Chondrocyte (in vitro differentiated cells): Measurements from ENCODE around the gene HIP1R. TPM values are rescaled to one million over a fixed set of nuclear protein-coding genes. Genes with fewer than 3 reads are reported as not detected.

ENCODE experiments used
- DNase-seq: peaks from one replicate; pipeline ENCODE4 v3.0.0; 2021; ENCODE audit warnings: mixed read lengths, low spot score
- H3K27ac Mint-ChIP-seq: one replicate; pipeline ENCODE4 v1.8.0; 2021; ENCODE audit warnings: mild to moderate bottlenecking, moderate library complexity, mixed read lengths; ENCODE audit not compliant: unreplicated experiment
- H3K27me3 Mint-ChIP-seq: 2 replicates; pipeline ENCODE4 v1.8.0; 2021; ENCODE audit warnings: low read depth, mixed read lengths
- H3K36me3 Mint-ChIP-seq: 2 replicates; pipeline ENCODE4 v1.8.0; 2021; ENCODE audit warnings: low read depth, mixed read lengths
- H3K4me1 Mint-ChIP-seq: 2 replicates; pipeline ENCODE4 v1.8.0; 2021; ENCODE audit warnings: low read depth, mild to moderate bottlenecking, mixed read lengths
- H3K4me3 Mint-ChIP-seq: one replicate; pipeline ENCODE4 v1.8.0; 2021; ENCODE audit warnings: mild to moderate bottlenecking, moderate library complexity, mixed read lengths; ENCODE audit not compliant: unreplicated experiment
- H3K9me3 Mint-ChIP-seq: 2 replicates; pipeline ENCODE4 v1.8.0; 2021; ENCODE audit warnings: low read depth, mixed read lengths
- CTCF ChIP-seq: fragments of 200-600 bp; sonication (generic); IDR thresholded peaks from 2 replicates; pipeline ENCODE4 v1.5.0; 2021; ENCODE audit warnings: antibody characterized with exemption, mild to moderate bottlenecking, moderate library complexity
- total RNA-seq: library from RNA; stranded (reverse); gene quantifications from 3 replicates; pipeline ENCODE4 v1.2.1, GENCODE V29; 2021

The HIP1R gene
- total RNA-seq, 1 donor from 2014 or later: 13.8 TPM

- no peak for DNase-seq
- Mint-ChIP-seq H3K27me3 (no peaks in the 10 kb centered on the region), H3K4me1 (no peaks in the 10 kb centered on the region), H3K27ac (no peak overlapping the region), H3K36me3 (peaks cover 3% of the 10 kb centered on the region), H3K4me3 (no peak overlapping the region), H3K9me3 (no peaks in the 10 kb centered on the region)
- no peak for TF ChIP-seq CTCF
Observed at GRCh38 chr12:122811777-122812176, 23.5 kb upstream of the HIP1R start.

- no peaks in the 10 kb centered on the region for H3K27me3 Mint-ChIP-seq
- no peak for DNase-seq
- H3K4me1 Mint-ChIP-seq: no peaks in the 10 kb centered on the region
- no peak overlapping the region for H3K4me3 Mint-ChIP-seq
- H3K27ac Mint-ChIP-seq: no peak overlapping the region
- peaks cover 3% of the 10 kb centered on the region for H3K36me3 Mint-ChIP-seq
- TF ChIP-seq CTCF: no peak
- no peaks in the 10 kb centered on the region for H3K9me3 Mint-ChIP-seq
Observed at GRCh38 chr12:122813310-122813713, 21.9 kb upstream of the HIP1R start.

GRCh38 chr12:122819209-122819785 lies 16.0 kb upstream of the HIP1R start:
- H3K27ac Mint-ChIP-seq: no peak overlapping the region
- DNase-seq: no peak
- no peaks in the 10 kb centered on the region for H3K27me3 Mint-ChIP-seq
- no peaks in the 10 kb centered on the region for H3K9me3 Mint-ChIP-seq
- H3K4me3 Mint-ChIP-seq: no peak overlapping the region
- H3K36me3 Mint-ChIP-seq: no peaks in the 10 kb centered on the region
- TF ChIP-seq CTCF: no peak
- no peaks in the 10 kb centered on the region for H3K4me1 Mint-ChIP-seq

GRCh38 chr12:122820138-122820537 lies 15.1 kb upstream of the HIP1R start:
- no peak for DNase-seq
- no peaks in the 10 kb centered on the region for H3K4me1 Mint-ChIP-seq
- H3K27ac Mint-ChIP-seq: no peak overlapping the region
- no peaks in the 10 kb centered on the region for H3K36me3 Mint-ChIP-seq
- H3K9me3 Mint-ChIP-seq: no peaks in the 10 kb centered on the region
- no peaks in the 10 kb centered on the region for H3K27me3 Mint-ChIP-seq
- H3K4me3 Mint-ChIP-seq: no peak overlapping the region
- TF ChIP-seq CTCF: no peak

- no peaks in the 10 kb centered on the region for H3K9me3 Mint-ChIP-seq
- no peaks in the 10 kb centered on the region for H3K36me3 Mint-ChIP-seq
- peaks cover under 1% of the 10 kb centered on the region for H3K4me1 Mint-ChIP-seq
- TF ChIP-seq CTCF: no peak
- H3K27ac Mint-ChIP-seq: no peak overlapping the region
- no peak for DNase-seq
- H3K27me3 Mint-ChIP-seq: no peaks in the 10 kb centered on the region
- no peak overlapping the region for H3K4me3 Mint-ChIP-seq
Observed at GRCh38 chr12:122820838-122821271, 14.4 kb upstream of the HIP1R start.
